Effector CD8-positive, alpha-beta T cell (primary cell): ENCODE measurements around the gene PHACTR3.

Source experiments
- DNase-seq: peaks from one replicate; lab custom pipeline; 2025; lab: John Stamatoyannopoulos, UW

The PHACTR3 gene

DNA sequence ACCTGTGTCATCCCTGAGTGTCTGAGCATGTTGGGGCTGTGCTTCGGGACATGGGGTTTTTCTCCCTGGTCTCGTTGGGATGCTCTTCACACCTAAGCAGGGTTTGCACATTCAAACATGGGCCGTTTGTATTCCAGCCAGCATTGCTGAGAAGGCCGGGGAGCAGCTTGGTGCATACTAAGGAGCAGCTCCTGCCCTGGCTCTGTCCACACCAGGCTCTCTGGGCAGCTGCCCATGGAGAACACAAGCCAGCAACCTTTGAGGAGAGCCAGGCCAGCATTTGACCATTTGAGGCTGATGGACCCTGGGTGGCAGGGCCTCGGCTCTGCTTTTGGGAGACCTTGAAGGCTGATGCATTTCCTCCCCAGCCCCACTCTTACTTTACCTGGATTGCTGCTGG, 92.1 kb downstream of the PHACTR3 start:
- no peak for DNase-seq

DNA sequence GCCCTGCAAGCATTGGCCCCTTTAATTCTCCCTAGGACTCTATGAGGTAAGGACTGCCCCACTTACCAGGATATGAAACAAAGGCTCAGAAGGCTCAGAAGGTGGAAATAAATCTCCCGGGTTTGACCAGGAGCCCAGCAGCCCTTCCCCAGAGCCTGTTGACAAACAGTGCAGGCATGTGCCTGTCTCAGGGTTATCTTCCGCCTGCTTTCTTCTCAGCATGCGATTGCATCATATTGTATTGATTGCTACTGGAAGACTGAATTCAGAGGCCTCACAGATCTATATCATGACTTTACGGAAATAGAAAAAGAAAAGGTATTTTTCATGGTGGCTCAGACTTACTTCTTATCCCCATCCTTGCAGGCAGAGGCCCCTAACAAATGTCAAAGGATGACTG, 92.7 kb downstream of the PHACTR3 start:
- DNase-seq: no peak

DNA sequence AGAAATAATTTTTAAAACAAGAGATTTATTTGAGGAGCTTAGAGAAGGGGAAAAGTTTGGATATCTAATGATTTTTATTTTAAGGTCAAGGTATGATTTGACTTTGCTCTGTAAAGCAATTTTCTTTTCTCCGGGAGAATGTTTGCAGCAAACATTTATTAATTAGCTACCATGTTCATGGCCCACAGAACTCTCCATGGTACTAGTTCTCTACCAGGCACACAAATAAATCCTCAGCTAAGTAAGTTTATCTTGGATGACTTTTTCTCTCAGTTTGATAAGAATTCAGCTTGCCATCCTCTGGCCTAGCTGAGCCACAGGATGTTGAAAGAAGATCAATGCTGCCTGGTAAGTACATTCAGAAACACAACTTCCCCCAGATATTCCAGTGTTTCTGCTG, 94.3 kb downstream of the PHACTR3 start:
- no peak for DNase-seq

DNA sequence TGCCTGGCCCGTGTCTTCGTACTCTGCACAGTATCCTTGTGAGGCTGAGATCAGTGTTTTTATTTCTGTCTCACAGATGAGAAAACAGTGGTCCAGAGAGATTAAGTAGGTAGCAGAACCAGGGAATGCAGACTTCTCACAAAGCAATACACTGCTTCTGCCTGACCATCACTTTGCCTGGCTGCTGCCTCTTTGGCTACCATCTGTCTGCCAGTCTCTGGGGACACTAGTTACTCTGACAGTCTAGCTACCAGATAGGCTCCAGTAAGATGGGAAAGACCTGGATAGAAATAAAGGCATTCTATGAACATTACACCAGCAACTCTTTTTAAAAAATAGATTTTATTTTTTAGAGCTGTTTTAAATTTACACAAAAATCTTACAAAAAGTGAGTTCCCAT, 96.9 kb downstream of the PHACTR3 start:
- no peak for DNase-seq

DNA sequence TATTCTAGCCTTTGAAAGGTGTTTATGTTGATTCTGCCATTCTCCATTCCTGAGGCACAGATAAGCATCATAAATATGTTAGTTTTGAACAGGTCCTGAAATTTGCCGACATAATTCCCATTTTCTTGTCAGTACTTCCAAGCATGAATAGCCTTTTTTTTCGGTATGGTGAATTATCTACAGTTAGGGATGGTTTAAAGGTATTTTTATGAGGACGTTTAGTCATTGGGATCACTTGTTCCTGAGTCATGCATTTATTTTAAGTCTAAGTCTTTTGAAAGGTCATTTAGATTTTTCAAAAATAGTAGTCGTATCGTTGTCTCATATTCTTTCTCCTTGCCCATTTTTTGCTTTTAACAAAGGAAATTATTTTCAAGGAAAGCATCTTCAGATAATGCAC, 98.7 kb downstream of the PHACTR3 start:
- DNase-seq: no peak

DNA sequence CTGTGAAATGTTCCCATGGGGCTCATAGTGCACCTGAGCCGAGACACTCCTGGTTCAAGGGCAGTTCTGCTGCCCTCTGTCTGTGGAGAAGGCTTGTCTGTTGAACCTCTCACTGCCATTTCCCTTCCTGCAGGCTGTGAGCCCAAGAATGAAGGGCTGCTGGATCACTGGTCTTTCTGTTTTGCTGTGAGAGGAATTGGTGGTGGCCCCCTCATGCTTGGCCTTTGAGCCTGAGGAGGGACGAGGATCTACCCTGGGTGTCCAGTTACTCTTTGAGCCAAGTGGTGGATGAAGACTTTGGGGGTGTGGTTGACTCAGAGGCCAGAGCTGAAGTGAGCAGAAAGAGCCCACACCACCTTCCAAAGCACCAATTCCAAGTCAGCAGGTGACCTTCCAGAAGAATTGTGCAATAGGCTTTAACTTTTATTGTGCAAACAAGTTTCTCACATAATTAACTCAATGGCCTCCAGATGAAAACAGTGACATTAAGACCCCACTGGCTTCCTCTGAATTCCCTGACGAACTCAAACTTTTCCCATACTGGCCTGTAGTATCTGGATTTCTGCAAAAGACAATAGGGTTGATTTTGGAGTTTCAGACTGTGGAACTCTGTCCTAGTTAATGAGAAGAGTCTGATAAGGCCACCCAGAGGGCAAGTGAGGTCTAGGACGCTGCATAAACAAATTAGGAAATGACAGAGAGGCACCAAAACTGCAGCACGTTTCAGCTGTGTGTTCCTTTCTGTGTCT, 101.5 kb downstream of the PHACTR3 start:
- no peak for DNase-seq

DNA sequence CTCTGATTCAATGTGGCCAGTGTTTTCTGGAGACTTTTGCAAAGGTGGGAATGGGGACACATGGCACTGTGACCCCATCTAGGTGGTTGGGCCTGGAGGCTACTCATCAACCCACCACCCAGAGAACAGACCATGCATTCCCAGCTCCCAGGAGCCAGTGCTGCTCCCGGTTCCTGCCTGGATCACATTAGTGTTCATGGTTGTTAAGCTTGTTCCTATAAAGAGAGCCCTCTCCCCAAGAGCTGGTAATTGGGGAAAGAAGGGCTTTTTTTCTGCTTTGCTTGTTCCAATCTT, 102.0 kb downstream of the PHACTR3 start:
- no peak for DNase-seq

DNA sequence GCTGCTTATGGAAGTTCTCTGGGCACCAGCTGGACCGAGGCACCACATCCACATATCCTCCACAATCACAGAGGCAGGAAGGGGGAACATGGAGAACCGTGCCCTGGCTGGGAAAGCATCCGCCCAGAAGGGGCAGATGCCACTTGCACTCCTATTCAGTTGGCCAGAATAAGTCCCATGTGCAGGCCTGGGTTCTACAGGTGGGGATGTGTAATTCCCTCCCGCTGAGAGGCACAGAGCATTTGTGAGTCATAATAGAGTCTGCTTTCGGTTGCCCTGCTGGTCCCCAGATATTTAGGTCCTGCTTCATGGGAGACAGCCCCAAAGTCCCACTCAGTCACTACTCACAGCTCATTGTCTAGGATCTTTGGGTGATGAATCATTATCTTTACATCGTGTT, 104.0 kb downstream of the PHACTR3 start:
- DNase-seq: no peak

DNA sequence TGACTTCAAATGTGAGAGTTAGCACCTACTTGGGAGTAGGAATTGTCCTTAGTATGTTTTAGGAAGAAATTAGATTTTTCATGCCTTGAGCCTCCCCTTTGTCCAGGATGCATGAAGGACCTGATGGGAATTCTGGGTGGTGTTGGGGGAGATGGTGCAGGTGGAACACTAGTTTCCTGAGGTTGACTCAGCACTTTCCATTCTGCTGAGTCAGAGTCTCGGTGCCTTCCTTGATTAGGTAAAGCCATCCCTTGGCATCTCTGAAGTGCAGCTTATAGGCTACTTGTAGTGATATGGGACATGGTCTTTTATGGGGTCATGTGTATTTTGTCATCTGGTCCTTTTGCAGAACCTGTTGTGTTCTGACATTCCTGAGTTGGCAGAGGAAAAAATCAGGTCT, 105.3 kb downstream of the PHACTR3 start:
- DNase-seq: no peak

DNA sequence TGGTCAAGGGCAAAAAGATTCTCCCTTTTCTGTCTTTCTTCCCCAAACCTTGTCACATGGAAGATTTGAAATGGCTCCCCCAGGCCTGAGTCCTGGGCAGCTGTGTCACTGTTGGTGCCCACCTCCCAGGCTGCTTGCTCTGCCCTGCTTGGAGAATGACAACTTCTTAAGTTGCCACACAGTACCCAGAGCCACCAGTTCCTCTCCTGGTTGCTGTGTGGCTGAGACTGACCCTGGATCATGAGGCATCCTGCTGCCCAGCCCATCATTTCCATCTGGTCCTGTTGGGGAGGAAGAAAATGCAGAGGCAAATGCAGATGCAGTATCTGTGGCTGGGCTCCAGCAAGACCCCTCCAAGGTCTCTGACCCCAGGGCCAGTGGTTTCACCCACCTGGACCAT, 113.7 kb downstream of the PHACTR3 start:
- no peak for DNase-seq

DNA sequence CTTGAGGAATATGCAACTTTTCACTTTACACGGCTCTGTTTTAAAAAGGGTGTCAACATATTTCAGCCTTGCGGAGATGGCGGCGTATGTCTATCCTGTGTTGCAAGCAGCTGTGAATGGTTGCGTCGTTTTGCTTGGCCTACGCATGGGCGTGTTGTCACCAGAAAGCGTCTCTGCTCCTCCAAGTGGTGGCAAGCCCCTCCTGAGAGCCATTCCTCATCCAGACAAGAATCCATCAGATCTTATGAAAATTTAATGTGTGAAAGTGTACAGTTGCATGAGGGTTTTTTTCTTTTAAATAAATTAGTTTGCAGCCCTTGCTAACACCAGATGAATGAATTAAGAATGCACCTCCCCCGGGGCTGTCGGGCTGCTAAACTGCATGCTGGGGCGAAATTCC, 114.4 kb downstream of the PHACTR3 start:
- no peak for DNase-seq

DNA sequence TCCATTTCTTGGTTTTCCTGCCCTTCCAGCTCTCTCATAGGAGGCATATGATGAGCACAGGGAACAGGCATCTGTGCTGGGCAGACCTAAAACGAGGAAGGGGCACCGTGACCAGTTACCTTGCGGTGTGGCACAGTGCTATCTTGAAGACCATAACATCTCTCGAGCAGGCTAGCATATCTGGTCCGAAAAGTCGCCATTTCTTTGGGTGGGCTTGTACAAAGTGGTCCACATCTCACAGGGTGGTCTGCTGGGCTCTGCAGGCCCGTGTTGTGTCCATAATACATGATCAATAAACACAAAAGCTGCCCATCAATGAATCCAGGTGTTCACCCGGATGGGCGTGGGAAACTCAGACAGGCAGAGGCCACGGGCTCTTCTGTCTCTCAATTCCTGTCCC, 115.7 kb downstream of the PHACTR3 start:
- no peak for DNase-seq

DNA sequence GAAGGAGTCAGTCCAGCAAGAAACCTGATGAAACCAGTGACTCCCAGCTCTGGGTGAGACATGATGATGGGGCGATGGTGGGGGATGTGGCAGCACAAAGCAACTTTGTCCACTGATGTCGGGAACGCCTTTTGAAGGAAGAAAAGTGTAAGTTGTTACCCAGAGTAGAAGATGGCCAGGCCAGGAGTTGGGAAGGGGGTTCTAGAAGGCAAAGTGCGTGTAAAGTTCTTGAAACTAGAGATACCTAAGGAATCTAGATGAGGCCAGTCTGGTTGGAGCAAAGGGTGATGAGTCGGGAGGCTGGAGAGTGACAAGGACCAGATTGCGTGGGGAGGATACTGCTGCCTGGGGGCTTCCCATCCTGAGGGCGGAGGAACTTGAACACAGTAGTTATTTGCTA, 117.0 kb downstream of the PHACTR3 start:
- no peak for DNase-seq

DNA sequence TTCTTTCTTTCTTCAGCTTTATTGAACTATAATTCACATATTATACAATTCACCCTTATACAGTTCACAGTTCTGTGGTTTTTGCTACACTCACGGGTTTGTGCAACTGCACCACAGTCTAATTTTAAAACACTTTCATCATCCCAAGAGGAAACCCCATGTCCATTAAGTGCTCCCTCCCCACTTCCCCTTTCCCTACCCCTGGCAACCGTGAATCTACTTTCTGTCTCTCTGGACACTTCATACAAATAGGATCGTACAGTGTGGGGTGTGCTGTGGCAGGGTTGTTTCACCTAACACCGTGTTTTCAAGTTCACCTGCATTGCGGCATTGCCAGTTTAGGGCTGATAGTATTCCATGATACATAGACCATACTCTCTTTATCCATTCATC, 118.8 kb downstream of the PHACTR3 start:
- DNase-seq: no peak

DNA sequence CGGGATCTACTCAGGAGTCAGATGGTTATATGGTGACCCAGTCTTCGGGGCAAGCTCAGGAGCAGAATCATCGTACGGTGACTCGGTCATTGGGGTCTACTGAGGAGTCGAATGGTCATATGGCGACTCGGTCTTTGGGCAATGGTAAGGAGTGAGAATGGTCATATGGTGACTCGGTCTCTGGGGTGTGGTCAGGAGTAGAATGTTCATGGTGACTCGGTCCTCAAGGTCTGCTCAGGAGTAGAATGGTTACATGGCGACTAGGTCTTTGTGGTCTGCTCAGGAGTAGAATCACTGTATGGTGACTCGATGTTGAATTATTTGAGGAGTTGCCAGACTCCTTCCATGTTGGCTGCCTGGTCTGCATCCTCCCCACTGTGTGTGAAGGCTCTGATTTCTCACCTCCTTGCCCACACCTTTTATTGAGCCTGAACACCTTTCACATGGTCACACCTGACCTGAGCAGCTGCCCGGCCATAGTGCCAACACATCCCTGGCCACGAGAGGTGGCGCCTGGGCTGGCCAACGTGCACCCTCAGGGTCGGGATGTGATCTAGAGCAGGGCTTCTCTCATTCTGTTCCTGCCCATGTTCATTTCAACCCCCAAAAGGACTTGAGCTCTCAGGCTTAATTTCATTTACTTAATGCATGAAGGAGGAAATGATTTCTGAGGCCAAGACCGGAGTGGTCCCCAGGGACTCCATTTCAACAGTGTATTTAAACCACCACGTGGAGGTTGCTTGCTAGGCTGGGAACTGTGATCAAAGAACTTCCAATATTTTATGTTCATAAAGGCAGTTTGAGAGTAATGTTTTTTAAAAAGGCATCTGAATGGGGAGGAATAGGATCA, 119.5 kb downstream of the PHACTR3 start:
- DNase-seq: no peak

DNA sequence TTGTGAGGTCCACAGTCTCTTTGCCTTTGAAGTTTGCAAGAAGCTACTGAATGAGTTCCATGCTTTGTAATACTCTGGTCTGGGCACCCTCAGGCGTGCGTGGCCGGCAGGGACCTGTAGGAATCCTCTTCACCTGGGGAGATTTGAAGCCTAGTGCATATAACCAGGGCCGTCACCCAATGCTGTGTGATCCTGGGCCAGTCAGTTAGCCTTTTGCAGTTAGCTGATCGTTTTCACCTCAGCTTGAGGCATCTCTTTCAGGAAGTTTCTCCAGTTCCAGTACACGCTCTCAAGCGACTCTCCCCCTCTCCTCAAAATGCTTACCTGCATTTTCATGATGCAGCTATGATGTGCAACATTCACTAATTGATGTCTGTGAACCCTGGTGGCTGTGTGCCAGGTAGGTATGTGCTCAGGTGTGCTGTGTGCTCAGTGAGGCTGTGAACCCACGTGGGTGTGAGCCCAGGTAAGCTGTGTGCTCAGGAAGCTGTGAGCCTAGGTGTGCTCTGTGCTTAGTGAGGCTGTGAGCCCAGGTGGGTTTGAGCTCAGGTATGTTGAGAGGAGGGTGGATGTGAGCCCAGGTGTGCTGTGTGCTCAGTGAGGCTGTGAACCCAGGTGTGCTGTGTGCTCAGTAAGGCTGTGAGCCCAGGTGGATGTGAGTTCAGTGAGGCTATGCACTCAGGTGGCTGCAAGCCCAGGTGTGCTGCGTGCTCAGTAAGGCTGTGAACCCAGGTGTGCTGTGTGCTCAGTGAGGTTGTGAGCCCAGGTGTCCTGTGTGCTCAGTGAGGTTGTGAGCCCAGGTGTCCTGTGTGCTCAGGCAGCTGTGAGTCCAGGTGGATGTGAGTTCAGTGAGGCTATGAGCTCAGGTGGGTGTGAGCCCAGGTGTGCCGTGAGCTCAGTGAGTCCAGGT, 120.4 kb downstream of the PHACTR3 start:
- no peak for DNase-seq

DNA sequence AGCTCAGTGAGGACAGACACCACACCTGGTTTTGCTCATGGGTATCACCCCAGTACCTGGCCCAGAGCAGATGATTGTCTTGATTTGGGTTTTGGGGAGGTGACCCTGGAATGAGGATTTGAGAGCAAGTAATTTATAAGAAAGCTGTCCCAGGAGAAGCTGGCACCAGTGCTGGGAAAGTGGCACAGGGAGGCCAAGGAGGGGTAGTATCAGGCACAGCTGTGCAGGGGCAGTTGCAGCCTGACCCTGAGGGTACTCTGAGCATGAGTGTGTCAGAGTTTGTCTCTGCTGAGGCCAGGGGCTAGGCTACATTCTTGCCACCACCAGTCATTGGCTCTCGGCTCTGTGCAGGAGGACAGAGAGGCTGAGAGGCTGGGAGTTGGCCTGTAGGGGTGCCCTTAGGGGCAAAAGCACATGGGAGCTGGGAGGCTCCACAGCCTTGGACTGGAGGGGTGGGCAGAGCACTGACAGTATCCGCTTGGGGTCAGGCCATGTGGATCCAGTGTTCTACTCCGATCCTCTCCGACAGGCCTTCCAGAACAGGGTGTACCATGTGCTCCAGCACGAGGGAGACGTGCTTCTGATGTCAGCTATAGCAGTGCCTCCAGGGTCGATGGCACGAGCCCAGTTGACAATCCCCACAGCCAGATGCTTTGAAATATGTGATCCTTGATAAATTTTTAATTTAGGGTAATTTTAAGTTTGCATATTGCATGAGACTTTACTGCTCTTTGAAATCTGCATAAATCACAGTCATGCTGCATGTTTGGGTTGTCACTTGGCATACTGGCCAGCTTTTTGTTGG, 121.3 kb downstream of the PHACTR3 start:
- DNase-seq: no peak

DNA sequence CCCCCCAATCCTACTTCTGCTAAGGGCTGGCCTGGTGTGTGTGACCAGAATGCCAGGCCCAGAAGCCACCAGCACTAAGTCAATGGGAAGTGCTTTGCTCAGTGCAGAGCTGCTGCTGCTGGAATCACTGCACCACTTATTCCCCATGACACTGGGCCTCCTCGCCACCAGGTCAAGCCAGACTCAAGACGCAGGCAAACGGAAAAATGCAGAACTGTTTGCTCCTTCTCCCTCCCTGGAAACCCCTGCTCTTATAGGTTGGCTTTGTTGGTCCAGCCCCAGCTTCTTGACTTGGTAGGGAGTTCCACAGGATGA, 121.9 kb downstream of the PHACTR3 start:
- DNase-seq: no peak

DNA sequence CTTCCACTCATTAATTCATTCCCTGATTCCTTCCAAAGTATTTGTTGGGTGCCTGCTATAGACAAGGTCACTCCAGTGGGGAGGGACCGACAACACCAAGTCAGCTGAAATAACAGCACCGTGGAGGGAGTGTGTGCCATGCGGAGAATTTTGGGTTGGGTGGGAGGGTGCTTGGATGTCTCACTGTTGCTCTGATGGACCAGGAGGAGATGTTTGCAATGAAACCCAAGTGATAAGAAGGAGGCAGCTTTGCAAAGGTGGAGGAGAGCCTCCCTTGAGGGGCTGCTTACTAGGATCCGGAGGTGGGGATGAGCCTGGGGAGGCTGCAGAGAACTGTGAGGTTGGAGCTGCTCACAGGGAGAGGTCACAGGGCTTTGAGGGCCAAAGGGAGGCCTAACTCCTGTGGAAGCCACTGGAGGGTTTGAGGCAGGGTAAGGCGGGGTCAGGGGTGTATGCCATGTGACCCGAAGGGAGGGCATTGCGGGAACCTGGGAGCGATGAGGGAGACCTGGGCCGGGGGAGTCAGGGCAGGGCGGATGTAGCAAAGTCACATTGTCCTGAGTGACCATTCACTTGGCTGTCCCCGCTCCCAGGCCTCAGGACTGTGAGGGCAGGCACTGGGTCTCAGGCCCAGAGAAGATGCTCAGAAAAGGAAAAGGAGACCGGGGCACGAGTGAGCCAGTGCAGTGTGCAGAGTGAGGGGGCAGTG, 124.5 kb downstream of the PHACTR3 start:
- DNase-seq: no peak

DNA sequence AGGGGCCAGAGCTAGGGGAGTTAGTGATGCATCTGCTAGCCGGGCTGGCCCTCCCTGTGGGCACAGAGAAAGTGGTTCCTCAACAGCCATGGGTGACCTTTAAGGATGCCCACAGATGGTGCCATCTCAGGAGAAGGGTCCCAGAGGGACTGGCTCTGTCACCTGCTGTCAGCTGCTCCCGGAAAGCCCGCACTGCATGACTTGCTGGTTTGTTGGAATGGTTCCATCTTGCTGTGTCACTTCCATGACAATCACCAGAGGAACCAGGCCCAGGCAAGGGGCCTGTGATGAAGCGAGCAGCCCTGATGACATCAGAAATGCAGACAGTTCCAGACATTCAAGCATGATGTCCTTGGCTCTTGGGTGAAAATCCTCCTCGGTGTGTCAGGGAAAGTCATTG, 125.2 kb downstream of the PHACTR3 start:
- DNase-seq: no peak

DNA sequence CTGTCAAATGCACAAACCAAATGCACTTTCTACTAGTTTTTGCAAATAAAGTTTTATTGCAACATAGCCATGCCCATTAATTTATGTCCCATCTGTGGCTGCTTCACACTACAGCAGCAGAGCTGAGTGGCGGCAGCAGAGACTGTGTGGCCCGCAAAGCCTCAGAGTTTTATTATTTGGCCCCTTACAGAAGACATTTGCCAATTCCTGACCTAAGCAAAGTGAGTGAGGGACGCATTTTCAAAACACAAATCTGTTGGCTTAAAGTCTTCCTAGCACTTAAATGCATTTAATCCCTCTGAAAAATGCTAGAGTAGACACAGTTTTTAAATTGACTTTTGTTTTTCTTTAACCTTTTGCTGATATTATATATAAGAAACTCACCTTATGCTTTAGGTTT, 126.4 kb downstream of the PHACTR3 start:
- DNase-seq: no peak
